Spleen (tissue), 7 donors: ENCODE data around the gene RPS10.

ENCODE experiments used
- CTCF ChIP-seq, 11 experiments: fragments of 200-600 bp in 7 of 11; fragments of 450-650 bp in 4 of 11; sonication (generic) in 4 of 11; IDR thresholded peaks in 8 of 11; conservative IDR thresholded peaks in 3 of 11; 1 replicate in 7 of 11; 2 replicates in 4 of 11; pipeline versions ENCODE4 v1.4.0 to v1.8.0; 2016 to 2021; ENCODE audit warnings: antibody characterized with exemption in 11 of 11, inconsistent platforms in 4 of 11, mild to moderate bottlenecking in 1 of 11
- POLR2A ChIP-seq, 3 donors: fragments of 450-650 bp; IDR thresholded peaks; one replicate each; pipeline ENCODE4 v1.5.1; 2017; ENCODE audit warnings: antibody characterized with exemption in 3 of 3, mild to moderate bottlenecking in 1 of 3
- POLR2AphosphoS5 ChIP-seq, 3 donors: sonication (generic); formaldehyde crosslinking; IDR thresholded peaks; one replicate each; pipeline ENCODE4 v1.5.1; 2017; ENCODE audit warnings: antibody characterized with exemption in 3 of 3
- donor health status: DM: no; HTN: no; CAD: no; lungs with moderate emphysema.
- donor health status: DM: no; HTN: no; CAD: no.
- donor health status: DM: no; HTN: no; CAD: no.

GRCh38 chr6:34425132-34425497, 754 bp downstream of the RPS10 start:
- no peak for TF ChIP-seq CTCF (IDR thresholded peaks at IDR 0.05 in 8 of 11, conservative IDR thresholded peaks at IDR 0.05 in 3 of 11)
- TF ChIP-seq POLR2AphosphoS5 (IDR thresholded peaks at IDR 0.05): no peak
- TF ChIP-seq POLR2A (IDR thresholded peaks at IDR 0.05): no peak
